Activated CD4-positive, alpha-beta T cell treated with anti-CD3 and anti-CD28 coated beads for 36 hours (primary cell): Measurements from ENCODE around the gene STAT5A. TPM values are rescaled to one million over a fixed set of nuclear protein-coding genes. Genes with fewer than 3 reads are reported as not detected.
"Not testable (repeated sequence)": the region's sequence is repeated elsewhere in the genome, so short reads cannot be mapped to it uniquely, and the experiment has no call there.

Experiments
- ATAC-seq: fragments of 200-7000 bp; cut with Tn5 transposase; one replicate; pipeline ENCODE4 v1.10.0; 2021; ENCODE audit warnings: mild to moderate bottlenecking, moderate library complexity
- CTCF ChIA-PET: fragments of 350-600 bp; sonication (Branson Sonifier 250); formaldehyde crosslinking; loops from one replicate; lab custom pipeline; 2021; ENCODE audit warnings: antibody characterized with exemption; lab: Charles Lee
- POLR2A ChIA-PET: fragments of 350-600 bp; sonication (Branson Sonifier 250); formaldehyde crosslinking; loops from one replicate; lab custom pipeline; 2021; ENCODE audit warnings: antibody characterized with exemption, inconsistent platforms; lab: Charles Lee
- DNase-seq: peaks from one replicate; pipeline ENCODE4 v3.0.0-alpha.2; 2020
- H3K27ac Mint-ChIP-seq: one replicate; pipeline ENCODE4 v1.8.0; 2021; ENCODE audit warnings: mixed read lengths
- H3K27me3 Mint-ChIP-seq: one replicate; pipeline ENCODE4 v1.8.0; 2021; ENCODE audit warnings: mixed read lengths
- H3K36me3 Mint-ChIP-seq: one replicate; pipeline ENCODE4 v1.8.0; 2021; ENCODE audit warnings: low read depth, mixed read lengths
- H3K4me1 Mint-ChIP-seq: one replicate; pipeline ENCODE4 v1.8.0; 2021; ENCODE audit warnings: mixed read lengths
- H3K4me3 Mint-ChIP-seq: one replicate; pipeline ENCODE4 v1.8.0; 2021; ENCODE audit warnings: mild to moderate bottlenecking, moderate library complexity, mixed read lengths
- H3K9me3 Mint-ChIP-seq: one replicate; pipeline ENCODE4 v1.8.0; 2021; ENCODE audit warnings: low read depth, mixed read lengths
- intact Hi-C, 2 experiments: fragments of 100-400 bp; cut with DNase I in 1 of 2; cut with micrococcal nuclease in 1 of 2; formaldehyde crosslinking; loops; one replicate each; pipeline versions ENCODE4 v1.14.2 to v1.15.1; 2022 to 2024; cut with DNase I, micrococcal nuclease
- total RNA-seq, 2 experiments: library from RNA; stranded (reverse); gene quantifications; one replicate each; pipeline ENCODE4 v1.2.3, GENCODE V29; 2021

Gene STAT5A
- total RNA-seq, 2 experiments from 2014 or later: 178 to 203 TPM

GRCh38 chr17:42312285-42313130 is 24.2 kb downstream of the STAT5A start:
- Mint-ChIP-seq H3K27ac (peak overlapping the region; percentile 96), H3K27me3 (no peaks in the 10 kb centered on the region), H3K9me3 (no peaks in the 10 kb centered on the region), H3K36me3 (peaks cover 79% of the 10 kb centered on the region), H3K4me3 (peak overlapping the region; percentile 66), H3K4me1 (peaks cover 90% of the 10 kb centered on the region)
- ChIA-PET POLR2A (interaction anchor here (0.6 to 2.2 kb wide), 19 partner anchors 8 to 111 kb away, joined by 3 to 8 read pairs (median 4); partner anchors contain the start of genes CAVIN1 and STAT3), CTCF (interaction anchor here (0.6 to 11.4 kb wide), 27 partner anchors 10 to 218 kb away, joined by 3 to 175 read pairs (median 4); partner anchors contain the start of gene STAT3)
- ATAC-seq (peak; percentile 69), DNase-seq (peak; percentile 94)
- intact Hi-C loops: loop anchor here (1.0 to 5.0 kb wide), 8 partner anchors 24 to 215 kb away; partner anchors contain the start of genes STAT3 (in 1 of the 2) and STAT5A (in 1 of the 2)

- ATAC-seq (no peak), DNase-seq (no peak)
- CTCF ChIA-PET: interaction anchor here (0.6 to 11.4 kb wide), 17 partner anchors 9 to 265 kb away, joined by 3 to 175 read pairs (median 4); partner anchors contain the start of gene STAT3
- Mint-ChIP-seq H3K36me3 (peaks cover 80% of the 10 kb centered on the region), H3K4me3 (peak overlapping the region; percentile 66), H3K27me3 (no peaks in the 10 kb centered on the region), H3K27ac (peak overlapping the region; percentile 82), H3K9me3 (no peaks in the 10 kb centered on the region), H3K4me1 (peaks cover 84% of the 10 kb centered on the region)
- intact Hi-C loops: loop anchor here (2.0 to 5.0 kb wide), 5 partner anchors 25 to 214 kb away; partner anchors contain the start of gene STAT5A (in 1 of the 2)
- POLR2A ChIA-PET: interaction anchor here (0.6 to 2.2 kb wide), 7 partner anchors 24 to 90 kb away, joined by 4 to 8 read pairs (median 5); partner anchors contain the start of gene STAT3
These were observed 25.1 kb downstream of the STAT5A start for GRCh38 chr17:42313389-42313772.

GRCh38 chr17:42313773-42314566 is 25.7 kb downstream of the STAT5A start:
- CTCF ChIA-PET: interaction anchor here (0.6 to 11.4 kb wide), 17 partner anchors 8 to 264 kb away, joined by 3 to 175 read pairs (median 4); partner anchors contain the start of genes CAVIN1 and STAT3
- Mint-ChIP-seq H3K4me1 (peaks cover 81% of the 10 kb centered on the region), H3K9me3 (no peaks in the 10 kb centered on the region), H3K27me3 (no peaks in the 10 kb centered on the region), H3K4me3 (peak overlapping the region; percentile 66), H3K36me3 (peaks cover 81% of the 10 kb centered on the region), H3K27ac (peak overlapping the region; percentile 82)
- intact Hi-C loops: loop anchor here (2.0 to 5.0 kb wide), 5 partner anchors 25 to 213 kb away; partner anchors contain the start of gene STAT5A (in 1 of the 2)
- ATAC-seq: no peak
- DNase-seq: peak; percentile 64
- POLR2A ChIA-PET: interaction anchor here (0.5 to 2.2 kb wide), 8 partner anchors 23 to 259 kb away, joined by 3 to 8 read pairs (median 5); partner anchors contain the start of gene STAT3

- H3K4me1 Mint-ChIP-seq: peaks cover 77% of the 10 kb centered on the region
- ChIA-PET POLR2A (interaction anchor here (0.5 to 1.8 kb wide), 4 partner anchors 13 to 115 kb away, joined by 3 to 5 read pairs (median 4); no protein-coding TSS in a partner anchor), CTCF (interaction anchor here (1.0 to 11.4 kb wide), 5 partner anchors 16 to 92 kb away, joined by 4 to 175 read pairs (median 7); no protein-coding TSS in a partner anchor)
- H3K36me3 Mint-ChIP-seq: peaks cover 79% of the 10 kb centered on the region
- H3K4me3 Mint-ChIP-seq: peak overlapping the region; percentile 17
- ATAC-seq: no peak
- no peaks in the 10 kb centered on the region for H3K27me3 Mint-ChIP-seq
- peak; percentile 38 for DNase-seq
- intact Hi-C loops: no loop called here
- H3K27ac Mint-ChIP-seq: peak overlapping the region; percentile 66
- no peaks in the 10 kb centered on the region for H3K9me3 Mint-ChIP-seq
These were observed 27.3 kb downstream of the STAT5A start for GRCh38 chr17:42315402-42316156.

- ATAC-seq (no peak), DNase-seq (no peak)
- ChIA-PET CTCF (interaction anchor here (0.7 to 11.4 kb wide), 5 partner anchors 14 to 299 kb away, joined by 3 to 175 read pairs (median 4); no protein-coding TSS in a partner anchor), POLR2A (no interaction called here)
- H3K27ac Mint-ChIP-seq: no peak overlapping the region
- peaks cover 76% of the 10 kb centered on the region for H3K36me3 Mint-ChIP-seq
- intact Hi-C loops: no loop called here
- H3K9me3 Mint-ChIP-seq: no peaks in the 10 kb centered on the region
- H3K4me1 Mint-ChIP-seq: peaks cover 74% of the 10 kb centered on the region
- no peak overlapping the region for H3K4me3 Mint-ChIP-seq
- no peaks in the 10 kb centered on the region for H3K27me3 Mint-ChIP-seq
These were observed 28.5 kb downstream of the STAT5A start for GRCh38 chr17:42316755-42317154.

DNA sequence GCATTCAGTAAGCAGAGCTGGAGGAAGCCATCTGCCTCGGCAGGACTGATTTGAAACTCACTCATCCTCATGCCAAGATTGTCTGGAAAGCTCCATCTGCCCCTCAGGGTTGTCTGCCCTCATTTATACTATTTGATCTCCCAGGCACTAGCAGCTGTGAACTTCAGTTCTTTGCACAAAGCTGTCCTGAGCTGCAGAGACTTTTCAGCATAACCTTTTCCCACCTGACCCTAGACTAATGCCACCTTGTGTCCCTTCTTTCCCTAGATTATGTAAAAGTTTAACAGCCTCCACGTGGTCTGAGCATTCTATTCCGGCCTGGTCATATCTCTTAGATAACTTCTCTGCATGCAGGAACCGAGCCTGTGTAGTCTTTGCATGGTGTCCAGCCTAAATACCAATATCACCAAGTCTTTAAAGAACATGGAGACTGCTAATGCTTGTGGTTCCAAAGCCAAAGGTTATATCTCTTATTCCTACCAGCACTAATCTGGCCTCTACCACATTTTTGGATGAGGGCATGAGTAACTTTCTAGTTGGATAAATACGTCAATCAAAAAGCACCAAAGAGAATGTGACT is 29.1 kb downstream of the STAT5A start:
- CTCF ChIA-PET: interaction anchor here (0.5 to 11.4 kb wide), 9 partner anchors 8 to 622 kb away, joined by 3 to 175 read pairs (median 3); partner anchors contain the start of gene CAVIN1
- peaks cover 78% of the 10 kb centered on the region for H3K36me3 Mint-ChIP-seq

DNA sequence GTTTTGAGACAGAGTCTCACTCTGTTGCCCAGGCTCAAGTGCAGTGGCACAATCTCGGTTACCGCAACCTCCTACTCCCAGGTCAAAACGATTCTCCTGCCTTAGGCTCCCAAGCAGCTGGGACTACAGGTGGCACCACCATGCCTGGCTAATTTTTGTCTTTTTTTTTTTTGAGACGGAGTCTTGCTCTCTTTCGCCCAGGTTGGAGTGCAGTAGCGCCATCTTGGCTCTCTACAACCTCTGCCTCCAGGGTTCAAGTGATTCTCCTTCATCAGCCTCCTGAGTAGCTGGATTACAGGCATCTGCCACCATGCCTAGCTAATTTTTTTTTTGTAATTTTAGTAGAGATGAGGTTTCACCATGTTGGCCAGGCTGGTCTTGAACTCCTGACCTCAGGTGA is 29.7 kb downstream of the STAT5A start:
- H3K36me3 Mint-ChIP-seq: peaks cover 81% of the 10 kb centered on the region
- POLR2A ChIA-PET, DNase-seq, ATAC-seq, intact Hi-C loops, H3K27me3 Mint-ChIP-seq, H3K4me3 Mint-ChIP-seq, H3K9me3 Mint-ChIP-seq: not testable (repeated sequence)
- CTCF ChIA-PET: interaction anchor here (0.7 to 11.4 kb wide), 7 partner anchors 8 to 105 kb away, joined by 3 to 175 read pairs (median 3); partner anchors contain the start of gene CAVIN1
- peaks cover 76% of the 10 kb centered on the region for H3K4me1 Mint-ChIP-seq
- peak overlapping the region; percentile 42 for H3K27ac Mint-ChIP-seq

More for the DNA sequence above, 29.1 kb downstream of the STAT5A start:
- H3K4me1 Mint-ChIP-seq: peaks cover 74% of the 10 kb centered on the region
- no peaks in the 10 kb centered on the region for H3K9me3 Mint-ChIP-seq
- H3K4me3 Mint-ChIP-seq: no peak overlapping the region
- intact Hi-C loops: no loop called here
- ATAC-seq: no peak
- POLR2A ChIA-PET: no interaction called here
- H3K27ac Mint-ChIP-seq: no peak overlapping the region
- no peak for DNase-seq
- no peaks in the 10 kb centered on the region for H3K27me3 Mint-ChIP-seq

DNA sequence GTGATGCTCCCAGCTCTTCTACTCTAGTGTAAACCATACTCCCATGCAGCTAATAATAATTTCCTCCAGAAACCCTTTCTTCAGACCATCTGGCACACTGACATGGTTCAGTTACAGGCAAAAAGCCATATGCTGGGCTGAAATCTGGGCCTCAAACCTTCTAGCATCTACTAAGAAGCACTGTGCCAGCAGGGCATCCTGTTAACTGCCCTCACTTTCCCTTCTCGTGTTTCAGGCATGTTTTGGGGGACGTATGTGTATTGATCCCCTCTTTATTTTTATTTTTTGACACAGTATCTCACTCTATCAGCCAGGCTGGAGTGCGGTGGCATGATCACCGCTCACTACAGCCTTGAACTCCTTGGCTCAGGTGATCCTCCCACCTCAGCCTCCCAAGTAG is 33.3 kb downstream of the STAT5A start:
- ATAC-seq: no peak

GRCh38 chr17:42322382-42323267 is 34.3 kb downstream of the STAT5A start:
- DNase-seq (peak; percentile 97), ATAC-seq (peak; percentile 87)
- intact Hi-C loops: loop anchor here (1.0 to 5.0 kb wide), 7 partner anchors 11 to 195 kb away; partner anchors contain the start of gene STAT3 (in 2 of the 2)
- H3K36me3 Mint-ChIP-seq: peaks cover 82% of the 10 kb centered on the region
- H3K4me3 Mint-ChIP-seq: peak overlapping the region; percentile 37
- peak overlapping the region; percentile 56 for H3K27ac Mint-ChIP-seq
- H3K27me3 Mint-ChIP-seq: no peaks in the 10 kb centered on the region
- ChIA-PET POLR2A (no interaction called here), CTCF (interaction anchor here (0.6 to 10.3 kb wide), 30 partner anchors 10 to 207 kb away, joined by 3 to 228 read pairs (median 4); partner anchors contain the start of genes CAVIN1 and STAT3)
- no peaks in the 10 kb centered on the region for H3K9me3 Mint-ChIP-seq
- peaks cover 45% of the 10 kb centered on the region for H3K4me1 Mint-ChIP-seq

More for the DNA sequence above, 33.3 kb downstream of the STAT5A start:
- no peak for DNase-seq
- Mint-ChIP-seq H3K27me3 (no peaks in the 10 kb centered on the region), H3K9me3 (no peaks in the 10 kb centered on the region), H3K27ac (peak overlapping the region; percentile 58), H3K4me3 (no peak overlapping the region), H3K4me1 (peaks cover 54% of the 10 kb centered on the region), H3K36me3 (peaks cover 82% of the 10 kb centered on the region)
- intact Hi-C loops: loop anchor here (2.0 to 5.0 kb wide), 3 partner anchors 41 to 196 kb away; partner anchors contain the start of gene STAT3 (in 1 of the 2)
- ChIA-PET CTCF (interaction anchor here (0.6 to 10.3 kb wide), 15 partner anchors 9 to 209 kb away, joined by 3 to 228 read pairs (median 8); partner anchors contain the start of genes CAVIN1 and STAT3), POLR2A (interaction anchor here (0.9 to 1.5 kb wide), 2 partner anchors 9 to 81 kb away, joined by 3 to 4 read pairs; no protein-coding TSS in a partner anchor)
